Endothelial cell of umbilical vein (primary cell): ENCODE data around the gene NXPH1. TPM values are rescaled to one million over a fixed set of nuclear protein-coding genes. Genes with fewer than 3 reads are reported as not detected.

ENCODE experiments used
- BruUV-seq: library from RNA; stranded (reverse); fragments of 400-500 nt; replicated peaks from 2 replicates; lab custom pipeline; 2021; lab: Mats Ljungman, UMichigan
- CTCF ChIA-PET: fragments of 300-600, 350-600 bp; sonication (Branson Sonifier 250); formaldehyde crosslinking; loops from one replicate; lab custom pipeline; 2021; ENCODE audit warnings: antibody characterized with exemption, inconsistent platforms; lab: Charles Lee
- POLR2A ChIA-PET: fragments of 300-600, 350-600 bp; sonication (Branson Sonifier 250); formaldehyde crosslinking; loops from one replicate; lab custom pipeline; 2021; ENCODE audit warnings: antibody characterized with exemption, inconsistent platforms; lab: Charles Lee
- DNase-seq: peaks from one replicate; pipeline ENCODE4 v3.0.0-alpha.2; 2011; ENCODE audit warnings: low read depth, low spot score
- FAIRE-seq: peaks from 2 replicates; lab custom pipeline; 2011; peaks lifted over from hg19 to GRCh38; lab: Jason Lieb, UNC
- H2AFZ ChIP-seq: 2 replicates; pipeline ENCODE4 v1.6.0; 2012; ENCODE audit warnings: low read depth, low read length, control low read depth, inconsistent platforms
- H3K27ac ChIP-seq: 2 replicates; pipeline ENCODE4 v1.5.1; 2011; ENCODE audit warnings: low read depth, mild to moderate bottlenecking, control low read depth, low read length, moderate library complexity; ENCODE audit not compliant: insufficient read depth
- H3K27me3 ChIP-seq, 2 experiments: 2 replicates each; pipeline versions ENCODE4 v1.6.0 to v1.6.1; 2011; ENCODE audit warnings: low read length in 2 of 2, mixed read lengths in 1 of 2; ENCODE audit not compliant: control insufficient read depth in 2 of 2, insufficient read depth in 2 of 2
- H3K36me3 ChIP-seq, 2 experiments: 2 replicates in 1 of 2; 3 replicates in 1 of 2; pipeline ENCODE4 v1.5.1; 2011; ENCODE audit warnings: low read length in 2 of 2, mild to moderate bottlenecking in 1 of 2, moderate library complexity in 1 of 2; ENCODE audit not compliant: control insufficient read depth in 2 of 2, insufficient read depth in 2 of 2; ENCODE audit errors: extremely low read depth in 1 of 2
- H3K4me1 ChIP-seq: 3 replicates; pipeline ENCODE4 v1.5.1; 2011; ENCODE audit warnings: mild to moderate bottlenecking, low read length; ENCODE audit not compliant: control insufficient read depth, insufficient read depth; ENCODE audit errors: extremely low read depth
- H3K4me2 ChIP-seq: 2 replicates; pipeline ENCODE4 v1.6.1; 2011; ENCODE audit warnings: low read length, control low read depth, mixed read lengths; ENCODE audit not compliant: insufficient read depth
- H3K4me3 ChIP-seq, 3 experiments: fragments of 200-600 bp in 1 of 3; sonication (generic), shearing (Covaris generic) in 1 of 3; replicated peaks in 1 of 3; 2 replicates each; pipeline ENCODE4 v1.5.1; 2011 to 2016; ENCODE audit warnings: control low read depth in 3 of 3, low read length in 3 of 3, mild to moderate bottlenecking in 2 of 3, inconsistent platforms in 1 of 3, low read depth in 1 of 3, moderate library complexity in 1 of 3; ENCODE audit not compliant: insufficient read depth in 1 of 3
- H3K79me2 ChIP-seq: 2 replicates; pipeline ENCODE4 v1.6.0; 2012; ENCODE audit warnings: low read length, inconsistent platforms; ENCODE audit not compliant: control insufficient read depth, insufficient read depth
- H3K9ac ChIP-seq: replicated peaks from 2 replicates; pipeline ENCODE3; 2011; ENCODE audit warnings: low read length, control low read depth; ENCODE audit not compliant: insufficient read depth; ENCODE audit errors: extremely low read depth
- H3K9me1 ChIP-seq: replicated peaks from 3 replicates; pipeline ENCODE4 v1.6.0; 2011; ENCODE audit warnings: mild to moderate bottlenecking, low read length; ENCODE audit not compliant: control insufficient read depth, insufficient read depth; ENCODE audit errors: extremely low read depth
- H3K9me3 ChIP-seq: replicated peaks from 2 replicates; pipeline ENCODE4 v1.5.1; 2012; ENCODE audit warnings: low read length, inconsistent platforms; ENCODE audit not compliant: control insufficient read depth, insufficient read depth
- H4K20me1 ChIP-seq: replicated peaks from 2 replicates; pipeline ENCODE3; 2011; ENCODE audit warnings: mild to moderate bottlenecking, low read length; ENCODE audit not compliant: control insufficient read depth, insufficient read depth; ENCODE audit errors: extremely low read depth
- CTCF ChIP-seq, 2 donors: IDR thresholded peaks; 1 replicate in 1 of 2; 2 replicates in 1 of 2; pipeline ENCODE4 v1.5.1; 2011; ENCODE audit warnings: low read length in 2 of 2, mild to moderate bottlenecking in 2 of 2, moderate library complexity in 2 of 2, control low read depth in 1 of 2, inconsistent platforms in 1 of 2, low read depth in 1 of 2; ENCODE audit not compliant: insufficient read depth in 1 of 2; ENCODE audit errors: extremely low read depth in 1 of 2
- EZH2 ChIP-seq: IDR thresholded peaks from 2 replicates; pipeline ENCODE4 v1.6.1; 2012; ENCODE audit warnings: borderline replicate concordance, low read depth, mild to moderate bottlenecking, moderate library complexity, low read length, inconsistent platforms; ENCODE audit not compliant: severe bottlenecking
- FOS ChIP-seq: IDR thresholded peaks from 2 replicates; pipeline ENCODE4 v1.6.1; 2011; ENCODE audit warnings: mild to moderate bottlenecking, low read length, moderate library complexity, borderline replicate concordance; ENCODE audit not compliant: insufficient read depth
- GATA2 ChIP-seq: IDR thresholded peaks from 2 replicates; pipeline ENCODE4 v1.7.0; 2011; ENCODE audit warnings: low read depth, mild to moderate bottlenecking, moderate library complexity, mixed read lengths, low read length; ENCODE audit not compliant: insufficient read length, insufficient read depth
- JUN ChIP-seq: IDR thresholded peaks from 2 replicates; pipeline ENCODE4 v1.6.1; 2011; ENCODE audit warnings: borderline replicate concordance, low read depth; ENCODE audit not compliant: insufficient read length, insufficient read depth
- MAX ChIP-seq: IDR thresholded peaks from 2 replicates; pipeline ENCODE4 v1.6.1; 2011; ENCODE audit not compliant: insufficient read depth, insufficient read length
- MYC ChIP-seq: IDR thresholded peaks from one replicate; pipeline ENCODE4 v1.6.1; 2011; ENCODE audit warnings: mild to moderate bottlenecking, low read depth, low read length
- POLR2A ChIP-seq: IDR thresholded peaks from 2 replicates; pipeline ENCODE4 v1.6.1; 2012; ENCODE audit warnings: low read depth, mild to moderate bottlenecking, control low read depth, low read length
- POLR2AphosphoS5 ChIP-seq: IDR thresholded peaks from 2 replicates; pipeline ENCODE4 v1.6.1; 2012; ENCODE audit warnings: low read depth, mild to moderate bottlenecking, control low read depth, low read length, moderate library complexity; ENCODE audit not compliant: insufficient read depth
- dilution Hi-C: fragments of 300-500 bp; cut with MboI; formaldehyde crosslinking; loops from one replicate; pipeline ENCODE4 v1.15.0; 2019; ENCODE audit warnings: low sequenced_read_pairs; ENCODE audit not compliant: extremely low pct_ligation_motif_present
- intact Hi-C: fragments of 100-400 bp; cut with micrococcal nuclease; formaldehyde crosslinking; loops from one replicate; pipeline ENCODE4 v1.10.0; 2022
- polyA plus RNA-seq, 4 experiments: library from polyadenylated mRNA; depleted of rRNA in 3 of 4; stranded (reverse) in 3 of 4; unstranded in 1 of 4; fragments of >200 nt; gene quantifications; 2 replicates each; pipeline versions ENCODE4 v1.2.1 to v1.2.3, GENCODE V29; 2011 to 2012; ENCODE audit warnings: missing spikeins in 1 of 4
- total RNA-seq: library from RNA; stranded (reverse); gene quantifications from 2 replicates; pipeline ENCODE4 v1.2.3, GENCODE V29; 2021

NXPH1 gene
- total and polyA plus RNA-seq, 2 donors (not counting 3 experiments of a cell fraction or from before 2014, with no cell fraction given), result not detected

- H3K9me3 ChIP-seq, result peaks cover 1% of the 10 kb centered on the region
- no peak overlapping the region for H2AFZ ChIP-seq
- H3K4me1 ChIP-seq, result no peaks in the 10 kb centered on the region
- H3K27me3 ChIP-seq, result no peaks in the 10 kb centered on the region
- BruUV-seq, result no TSS peak
- no peak overlapping the region for H3K4me3 ChIP-seq
- dilution Hi-C loops, result no loop called here
- TF ChIP-seq MYC, result no peak
- no peak for TF ChIP-seq POLR2A
- no peak for TF ChIP-seq JUN
- no peak for TF ChIP-seq CTCF (IDR thresholded peaks at IDR 0.05; ENCODE audit: extremely low read depth in 1 of 2, insufficient read depth in 1 of 2, low read depth in 1 of 2, low read length in 2 of 2)
- no peak for TF ChIP-seq FOS
- no peak for TF ChIP-seq POLR2AphosphoS5
- no peak for TF ChIP-seq GATA2
- no peak for TF ChIP-seq MAX
- no peak for TF ChIP-seq EZH2
- no peak overlapping the region for H3K4me2 ChIP-seq
- no peaks in the 10 kb centered on the region for H4K20me1 ChIP-seq
- intact Hi-C loops, result no loop called here
- DNase-seq (no peak), FAIRE-seq (no peak)
- no peaks in the 10 kb centered on the region for H3K9me1 ChIP-seq
- no peaks in the 10 kb centered on the region for H3K79me2 ChIP-seq
- H3K27ac ChIP-seq, result no peak overlapping the region
- H3K9ac ChIP-seq, result no peak overlapping the region
- H3K36me3 ChIP-seq, result no peaks in the 10 kb centered on the region
- POLR2A ChIA-PET, result interaction anchor here (0.5 kb wide), 1 partner anchor 1511 kb away, joined by 6 read pairs; no protein-coding TSS in a partner anchor
- CTCF ChIA-PET, result interaction anchor here (0.7 to 1.3 kb wide), 2 partner anchors 16 to 18 kb away, joined by 3 to 4 read pairs; no protein-coding TSS in a partner anchor
These were observed 306.4 kb downstream of the NXPH1 start for GRCh38 chr7:8739837-8740236.
